WTC11 (cell line): ENCODE measurements around the gene KLHL35. TPM values are rescaled to one million over a fixed set of nuclear protein-coding genes. Genes with fewer than 3 reads are reported as not detected.

Experiments
- ATAC-seq: fragments of 200-7000 bp; cut with Tn5 transposase; 2 replicates; pipeline ENCODE4 v1.10.0; 2021; ENCODE audit warnings: mild to moderate bottlenecking, moderate library complexity
- CTCF ChIA-PET: fragments of 300-600 bp; sonication (Branson Sonifier 250); formaldehyde crosslinking; loops from one replicate; lab custom pipeline; 2021; ENCODE audit warnings: antibody characterized with exemption; lab: Charles Lee
- POLR2A ChIA-PET: fragments of 350-600 bp; sonication (Branson Sonifier 250); formaldehyde crosslinking; loops from one replicate; lab custom pipeline; 2021; ENCODE audit warnings: antibody characterized with exemption; lab: Charles Lee
- DNase-seq: peaks from one replicate; pipeline ENCODE4 v3.0.0; 2021; ENCODE audit warnings: low spot score
- H3K27ac Mint-ChIP-seq: 2 replicates; pipeline ENCODE4 v1.8.0; 2021; ENCODE audit warnings: mixed read lengths
- H3K27me3 Mint-ChIP-seq: 2 replicates; pipeline ENCODE4 v1.8.0; 2021; ENCODE audit warnings: low read depth, mild to moderate bottlenecking, moderate library complexity, mixed read lengths
- H3K36me3 Mint-ChIP-seq: 2 replicates; pipeline ENCODE4 v1.8.0; 2021; ENCODE audit warnings: mixed read lengths
- H3K4me1 Mint-ChIP-seq: 2 replicates; pipeline ENCODE4 v1.8.0; 2022; ENCODE audit warnings: mixed read lengths
- H3K4me3 Mint-ChIP-seq: 2 replicates; pipeline ENCODE4 v1.8.0; 2021; ENCODE audit warnings: mild to moderate bottlenecking, moderate library complexity, mixed read lengths
- H3K9me3 Mint-ChIP-seq: 2 replicates; pipeline ENCODE4 v1.8.0; 2021; ENCODE audit warnings: mixed read lengths
- AFF4 ChIP-seq: sonication (generic); formaldehyde crosslinking; IDR thresholded peaks from 2 replicates; pipeline ENCODE4 v1.8.1; 2023; ENCODE audit warnings: mild to moderate bottlenecking, missing genetic modification reagents, borderline replicate concordance
- ARID4B ChIP-seq: sonication (generic); formaldehyde crosslinking; IDR thresholded peaks from 2 replicates; pipeline ENCODE4 v1.8.0; 2023; ENCODE audit warnings: missing genetic modification reagents, mild to moderate bottlenecking, borderline replicate concordance
- CDX4 ChIP-seq: fragments of 250-450 bp; sonication (Bioruptor Pico); IDR thresholded peaks from 2 replicates; pipeline ENCODE4 v1.9.0; 2021; ENCODE audit warnings: moderate library complexity, mild to moderate bottlenecking, inconsistent platforms, borderline replicate concordance
- E2F1 ChIP-seq: sonication (generic); formaldehyde crosslinking; IDR thresholded peaks from 2 replicates; pipeline ENCODE4 v1.8.0; 2022; ENCODE audit warnings: mild to moderate bottlenecking, missing genetic modification reagents
- ERG ChIP-seq: fragments of 250-450 bp; sonication (Bioruptor Pico); IDR thresholded peaks from 2 replicates; pipeline ENCODE4 v1.8.0; 2021; ENCODE audit warnings: mild to moderate bottlenecking
- IRF1 ChIP-seq: sonication (generic); formaldehyde crosslinking; IDR thresholded peaks from 2 replicates; pipeline ENCODE4 v1.8.0; 2023; ENCODE audit warnings: missing genetic modification reagents
- MAX ChIP-seq: sonication (generic); formaldehyde crosslinking; IDR thresholded peaks from 2 replicates; pipeline ENCODE4 v1.8.0; 2022; ENCODE audit warnings: mild to moderate bottlenecking, missing genetic modification reagents
- NFYB ChIP-seq: sonication (generic); formaldehyde crosslinking; conservative IDR thresholded peaks from 2 replicates; pipeline ENCODE4 v1.8.0; 2022; ENCODE audit warnings: low read depth, missing genetic modification reagents
- NR1H2 ChIP-seq: sonication (generic); formaldehyde crosslinking; IDR thresholded peaks from 2 replicates; pipeline ENCODE4 v1.9.0; 2021; ENCODE audit warnings: mild to moderate bottlenecking, moderate library complexity, missing genetic modification reagents
- NR3C1 ChIP-seq: sonication (generic); formaldehyde crosslinking; conservative IDR thresholded peaks from 2 replicates; pipeline ENCODE4 v1.8.1; 2023; ENCODE audit warnings: low read depth, mild to moderate bottlenecking, missing genetic modification reagents
- PREB ChIP-seq: sonication (generic); formaldehyde crosslinking; IDR thresholded peaks from 2 replicates; pipeline ENCODE4 v1.8.1; 2022; ENCODE audit warnings: mild to moderate bottlenecking, missing genetic modification reagents, moderate library complexity, borderline replicate concordance
- SP1 ChIP-seq: sonication (generic); formaldehyde crosslinking; conservative IDR thresholded peaks from 2 replicates; pipeline ENCODE4 v1.8.1; 2022; ENCODE audit warnings: missing genetic modification reagents
- STAT6 ChIP-seq: sonication (generic); formaldehyde crosslinking; conservative IDR thresholded peaks from 2 replicates; pipeline ENCODE4 v1.8.1; 2023; ENCODE audit warnings: mild to moderate bottlenecking, low read depth, missing genetic modification reagents, moderate library complexity
- ZBTB21 ChIP-seq: sonication (generic); formaldehyde crosslinking; IDR thresholded peaks from 2 replicates; pipeline ENCODE4 v1.8.1; 2023; ENCODE audit warnings: mild to moderate bottlenecking, missing genetic modification reagents, borderline replicate concordance
- ZNF232 ChIP-seq: sonication (generic); formaldehyde crosslinking; IDR thresholded peaks from 2 replicates; pipeline ENCODE4 v1.8.0; 2022; ENCODE audit warnings: mild to moderate bottlenecking, missing genetic modification reagents
- ZNF423 ChIP-seq: fragments of 250-450 bp; sonication (Bioruptor Pico); IDR thresholded peaks from 2 replicates; pipeline ENCODE4 v2.1.2; 2022; ENCODE audit warnings: mild to moderate bottlenecking, moderate library complexity
- total RNA-seq: library from RNA; stranded (reverse); gene quantifications from 3 replicates; pipeline ENCODE4 v1.2.3, GENCODE V29; 2021

The KLHL35 gene
- total RNA-seq, 1 experiment from 2014 or later = 0.22 TPM

- peak; percentile 100; the same call in 1 of the 2 replicates for TF ChIP-seq ARID4B (CRISPR knock-in tag)
- no peak for TF ChIP-seq AFF4
- TF ChIP-seq NR3C1 (CRISPR knock-in tag) = peak; percentile 97; the same call in 1 of the 2 replicates
- TF ChIP-seq ZNF423 (CRISPR knock-in tag) = no peak
- TF ChIP-seq PREB (CRISPR knock-in tag) = peak; percentile 95; the same call in 1 of the 2 replicates
- TF ChIP-seq, all 79 proteins: peak for 48
These were observed 2.9 kb downstream of the KLHL35 start (continued) for GRCh38 chr11:75429902-75430713.

- ChIA-PET POLR2A (no interaction called here), CTCF (interaction anchor here (0.6 to 1.6 kb wide), 5 partner anchors 22 to 150 kb away, joined by 3 to 6 read pairs (median 4); partner anchors contain the start of gene GDPD5)
- Mint-ChIP-seq H3K36me3 (peaks cover 9% of the 10 kb centered on the region), H3K27ac (no peak overlapping the region), H3K4me3 (peak overlapping the region; percentile 53), H3K4me1 (peaks cover 36% of the 10 kb centered on the region), H3K27me3 (peaks cover 78% of the 10 kb centered on the region), H3K9me3 (peaks cover 9% of the 10 kb centered on the region)
- no peak for DNase-seq
- ATAC-seq = no peak
- TF ChIP-seq SP1 (no peak), CDX4 (no peak), ZBTB21 (CRISPR knock-in tag) (peak; percentile 97), STAT6 (0 out of 2 replicates have a peak, but pooled peaks have one; percentile 93), NFYB (CRISPR knock-in tag) (no peak), ERG (no peak), ZNF232 (no peak), IRF1 (CRISPR knock-in tag) (no peak), MAX (CRISPR knock-in tag) (peak; percentile 99; the same call in 1 of the 2 replicates), NR1H2 (CRISPR knock-in tag) (peak; percentile 90; the same call in 1 of the 2 replicates), E2F1 (CRISPR knock-in tag) (peak; percentile 98; the same call in 1 of the 2 replicates)
These were observed 3.4 kb downstream of the KLHL35 start for GRCh38 chr11:75429641-75429901.
